ENCODE results near the gene ATP5F1C. TPM values are rescaled to one million over a fixed set of nuclear protein-coding genes. Genes with fewer than 3 reads are reported as not detected.

The ATP5F1C gene
- total RNA-seq, 1 donor from 2014 or later = 229 TPM

- no peak for DNase-seq
- no peak overlapping the region for H3K27ac Mint-ChIP-seq (ENCODE audit: unreplicated experiment)
- TF ChIP-seq, protein P1, sequence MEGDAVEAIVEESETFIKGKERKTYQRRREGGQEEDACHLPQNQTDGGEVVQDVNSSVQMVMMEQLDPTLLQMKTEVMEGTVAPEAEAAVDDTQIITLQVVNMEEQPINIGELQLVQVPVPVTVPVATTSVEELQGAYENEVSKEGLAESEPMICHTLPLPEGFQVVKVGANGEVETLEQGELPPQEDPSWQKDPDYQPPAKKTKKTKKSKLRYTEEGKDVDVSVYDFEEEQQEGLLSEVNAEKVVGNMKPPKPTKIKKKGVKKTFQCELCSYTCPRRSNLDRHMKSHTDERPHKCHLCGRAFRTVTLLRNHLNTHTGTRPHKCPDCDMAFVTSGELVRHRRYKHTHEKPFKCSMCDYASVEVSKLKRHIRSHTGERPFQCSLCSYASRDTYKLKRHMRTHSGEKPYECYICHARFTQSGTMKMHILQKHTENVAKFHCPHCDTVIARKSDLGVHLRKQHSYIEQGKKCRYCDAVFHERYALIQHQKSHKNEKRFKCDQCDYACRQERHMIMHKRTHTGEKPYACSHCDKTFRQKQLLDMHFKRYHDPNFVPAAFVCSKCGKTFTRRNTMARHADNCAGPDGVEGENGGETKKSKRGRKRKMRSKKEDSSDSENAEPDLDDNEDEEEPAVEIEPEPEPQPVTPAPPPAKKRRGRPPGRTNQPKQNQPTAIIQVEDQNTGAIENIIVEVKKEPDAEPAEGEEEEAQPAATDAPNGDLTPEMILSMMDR (IDR thresholded peaks at IDR 0.05; ENCODE audit: partially characterized antibody, unreplicated experiment) = no peak
- H3K27me3 Mint-ChIP-seq (ENCODE audit: unreplicated experiment) = peaks cover 11% of the 10 kb centered on the region
- H3K9me3 Mint-ChIP-seq (ENCODE audit: unreplicated experiment) = no peaks in the 10 kb centered on the region
- no peaks in the 10 kb centered on the region for H3K36me3 Mint-ChIP-seq (ENCODE audit: unreplicated experiment)
- H3K4me3 Mint-ChIP-seq (ENCODE audit: unreplicated experiment) = no peak overlapping the region
- H3K4me1 Mint-ChIP-seq (ENCODE audit: low read depth, unreplicated experiment) = peaks cover 3% of the 10 kb centered on the region
Observed at GRCh38 chr10:7813481-7813880, 25.5 kb downstream of the ATP5F1C start.

GRCh38 chr10:7817576-7817975 is 29.6 kb downstream of the ATP5F1C start:
- TF ChIP-seq, protein P1 (IDR thresholded peaks at IDR 0.05; ENCODE audit: partially characterized antibody, unreplicated experiment) = no peak
- DNase-seq = no peak
- no peak overlapping the region for H3K27ac Mint-ChIP-seq (ENCODE audit: unreplicated experiment)
- peaks cover 5% of the 10 kb centered on the region for H3K9me3 Mint-ChIP-seq (ENCODE audit: unreplicated experiment)
- peaks cover 7% of the 10 kb centered on the region for H3K4me1 Mint-ChIP-seq (ENCODE audit: low read depth, unreplicated experiment)
- no peaks in the 10 kb centered on the region for H3K36me3 Mint-ChIP-seq (ENCODE audit: unreplicated experiment)
- H3K4me3 Mint-ChIP-seq (ENCODE audit: unreplicated experiment) = peak overlapping the region; percentile 100
- H3K27me3 Mint-ChIP-seq (ENCODE audit: unreplicated experiment) = peaks cover 3% of the 10 kb centered on the region

DNA sequence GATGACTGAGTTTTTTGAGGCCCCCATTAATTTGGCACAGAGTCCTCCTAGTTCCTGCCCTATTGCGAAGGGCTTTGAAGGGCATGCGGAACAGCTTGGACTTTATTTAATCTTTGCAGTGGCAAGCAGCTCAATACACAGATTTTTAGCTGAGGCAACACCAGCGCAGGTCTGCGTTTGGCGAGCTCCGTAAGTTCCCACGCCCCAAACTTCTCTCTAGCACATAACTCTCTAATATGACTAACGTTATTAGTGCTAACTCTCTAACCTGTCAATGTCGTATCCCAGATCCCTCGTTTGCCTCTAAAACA is 30.0 kb downstream of the ATP5F1C start:
- Mint-ChIP-seq H3K4me1 (ENCODE audit: low read depth, unreplicated experiment) (peaks cover 7% of the 10 kb centered on the region), H3K36me3 (ENCODE audit: unreplicated experiment) (no peaks in the 10 kb centered on the region), H3K9me3 (ENCODE audit: unreplicated experiment) (peaks cover 5% of the 10 kb centered on the region), H3K4me3 (ENCODE audit: unreplicated experiment) (peak overlapping the region; percentile 100), H3K27me3 (ENCODE audit: unreplicated experiment) (peaks cover 3% of the 10 kb centered on the region), H3K27ac (ENCODE audit: unreplicated experiment) (peak overlapping the region; percentile 15)
- no peak for DNase-seq
- TF ChIP-seq, protein P1 (IDR thresholded peaks at IDR 0.05; ENCODE audit: partially characterized antibody, unreplicated experiment) = no peak

DNA sequence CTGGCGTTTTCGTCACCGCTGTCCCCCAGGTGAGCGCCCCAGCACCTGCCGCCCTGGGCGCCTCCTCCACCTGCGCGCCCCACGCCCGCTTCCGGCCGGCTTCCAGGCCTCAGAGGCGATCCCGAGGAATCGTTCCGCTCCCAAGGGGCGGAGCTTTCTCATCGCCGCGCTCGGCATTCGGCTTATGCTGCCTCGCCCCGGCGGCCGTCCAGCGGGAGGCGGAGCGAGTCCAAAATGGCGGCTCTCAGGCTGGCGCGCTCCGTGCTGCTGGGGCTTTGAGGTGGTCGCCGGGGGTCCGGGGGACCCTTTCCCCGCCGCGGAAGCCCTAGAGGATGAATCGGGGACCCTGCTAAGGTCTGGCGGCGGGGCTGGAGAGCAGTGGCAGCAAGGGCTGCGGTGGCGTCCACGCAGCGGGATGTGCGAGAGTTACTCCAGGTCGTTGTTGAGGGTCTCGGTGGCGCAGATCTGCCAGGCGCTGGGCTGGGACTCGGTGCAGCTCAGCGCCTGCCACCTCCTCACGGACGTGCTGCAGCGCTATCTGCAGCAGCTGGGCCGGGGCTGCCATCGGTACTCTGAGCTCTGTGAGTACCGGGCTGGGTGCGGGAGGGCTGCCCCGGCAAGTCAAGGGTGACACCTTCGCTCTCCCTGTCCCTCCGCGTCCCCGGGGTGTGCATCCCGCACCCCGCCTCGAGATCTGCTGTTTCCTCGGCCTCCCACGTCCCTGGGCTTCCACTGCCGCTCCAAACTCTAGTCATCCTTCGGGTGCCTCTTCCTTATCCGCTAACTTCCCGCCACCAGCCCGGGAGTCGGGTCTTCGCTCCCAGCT is 30.5 kb downstream of the ATP5F1C start, which contains the start of gene TAF3:
Gene TAF3, plus strand, starts transcription at position 211 of the 826 bp plus-strand sequence. Its CDS starts 205 bp downstream, at position 416.
- H3K36me3 Mint-ChIP-seq (ENCODE audit: unreplicated experiment) = no peaks in the 10 kb centered on the region
- peak within 1 kb of the TSS; percentile 100 for H3K4me3 Mint-ChIP-seq (ENCODE audit: unreplicated experiment)
- peak within 1 kb of the TSS; percentile 88 for H3K27ac Mint-ChIP-seq (ENCODE audit: unreplicated experiment)
- peak; percentile 96 for DNase-seq
- H3K27me3 Mint-ChIP-seq (ENCODE audit: unreplicated experiment) = peaks cover 3% of the 10 kb centered on the region
- peaks cover 7% of the 10 kb centered on the region for H3K4me1 Mint-ChIP-seq (ENCODE audit: low read depth, unreplicated experiment)
- peaks cover 5% of the 10 kb centered on the region for H3K9me3 Mint-ChIP-seq (ENCODE audit: unreplicated experiment)
- TF ChIP-seq, protein P1 (IDR thresholded peaks at IDR 0.05; ENCODE audit: partially characterized antibody, unreplicated experiment) = no peak

DNA sequence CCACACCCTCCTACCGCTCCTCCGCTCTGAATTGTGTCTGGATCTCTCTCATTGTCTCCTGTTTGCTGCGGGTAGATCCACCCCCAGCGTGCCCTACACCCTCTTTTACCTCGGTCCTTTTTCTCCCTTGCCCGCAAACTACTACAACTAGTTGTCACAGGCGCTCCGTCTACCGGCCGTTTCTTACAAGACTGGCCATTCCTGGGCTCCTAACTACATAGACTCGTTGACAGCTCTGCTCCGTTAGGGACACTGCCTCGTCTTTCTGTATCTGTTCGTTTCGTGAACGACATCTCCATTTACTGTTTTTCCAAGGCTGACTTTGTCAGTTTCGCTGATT is 31.1 kb downstream of the ATP5F1C start:
- Mint-ChIP-seq H3K4me1 (ENCODE audit: low read depth, unreplicated experiment) (peaks cover 7% of the 10 kb centered on the region), H3K9me3 (ENCODE audit: unreplicated experiment) (peaks cover 5% of the 10 kb centered on the region), H3K27ac (ENCODE audit: unreplicated experiment) (peak overlapping the region; percentile 88), H3K36me3 (ENCODE audit: unreplicated experiment) (no peaks in the 10 kb centered on the region), H3K27me3 (ENCODE audit: unreplicated experiment) (peaks cover 3% of the 10 kb centered on the region), H3K4me3 (ENCODE audit: unreplicated experiment) (peak overlapping the region; percentile 100)
- no peak for DNase-seq
- TF ChIP-seq, protein P1 (IDR thresholded peaks at IDR 0.05; ENCODE audit: partially characterized antibody, unreplicated experiment) = no peak
